Activated naive CD8-positive, alpha-beta T cell treated with anti-CD3 and anti-CD28 coated beads, Interleukin-2, amount 50 U/mL, for 16 hours (primary cell): ENCODE measurements around the gene TPP2.

Experiments used
- DNase-seq: peaks from one replicate; pipeline ENCODE4 v3.0.0-alpha.2; 2020; ENCODE audit warnings: low read depth, low spot score

The TPP2 gene

GRCh38 chr13:102724923-102725322 is 128.1 kb downstream of the TPP2 start:
- no peak for DNase-seq

- DNase-seq = no peak
Observed at GRCh38 chr13:102726430-102726829, 129.6 kb downstream of the TPP2 start.
